Lung (tissue), 12 donors: ENCODE measurements around the gene FOLR1. TPM values are rescaled to one million over a fixed set of nuclear protein-coding genes. Genes with fewer than 3 reads are reported as not detected.

Source experiments
- ATAC-seq: fragments of 200-7000 bp; cut with Tn5 transposase; one replicate; pipeline ENCODE4 v1.9.1; 2020; ENCODE audit warnings: moderate number of reproducible peaks; ENCODE audit not compliant: insufficient read depth, low FRiP score
- DNase-seq, 3 donors: peaks; one replicate each; pipeline ENCODE4 v3.0.0-alpha.2; 2013 to 2017
- H3K27ac ChIP-seq, 2 donors: one replicate each; pipeline ENCODE4 v1.5.1; 2013; ENCODE audit warnings: mild to moderate bottlenecking in 2 of 2, moderate library complexity in 2 of 2, control low read depth in 1 of 2, inconsistent platforms in 1 of 2, low read depth in 1 of 2, low read length in 1 of 2
- H3K27me3 ChIP-seq, 3 donors: one replicate each; pipeline ENCODE4 v1.5.1; 2013; ENCODE audit warnings: low read length in 2 of 3; ENCODE audit not compliant: control insufficient read depth in 3 of 3, insufficient read depth in 3 of 3
- H3K36me3 ChIP-seq, 4 donors: one replicate each; pipeline ENCODE4 v1.5.1; 2013; ENCODE audit warnings: low read length in 4 of 4, mild to moderate bottlenecking in 1 of 4, moderate library complexity in 1 of 4; ENCODE audit not compliant: control insufficient read depth in 4 of 4, insufficient read depth in 4 of 4
- H3K4me1 ChIP-seq, 5 donors: one replicate each; pipeline ENCODE4 v1.5.1; 2013; ENCODE audit warnings: low read length in 5 of 5, mild to moderate bottlenecking in 2 of 5, moderate library complexity in 1 of 5; ENCODE audit not compliant: control insufficient read depth in 5 of 5, insufficient read depth in 5 of 5
- H3K4me3 ChIP-seq: one replicate; pipeline ENCODE4 v1.5.1; 2013; ENCODE audit warnings: mild to moderate bottlenecking, control low read depth, moderate library complexity
- H3K9ac ChIP-seq, 2 donors: one replicate each; pipeline ENCODE4 v1.5.1; 2013; ENCODE audit warnings: low read length in 2 of 2, control low read depth in 1 of 2; ENCODE audit not compliant: insufficient read depth in 1 of 2
- H3K9me3 ChIP-seq, 4 donors: one replicate each; pipeline ENCODE4 v1.5.1; 2013; ENCODE audit warnings: low read length in 3 of 4, mild to moderate bottlenecking in 1 of 4, moderate library complexity in 1 of 4; ENCODE audit not compliant: control insufficient read depth in 4 of 4, insufficient read depth in 3 of 4
- CTCF ChIP-seq: IDR thresholded peaks from 2 replicates; pipeline ENCODE4 v1.5.1; 2012; ENCODE audit warnings: mild to moderate bottlenecking; ENCODE audit errors: control extremely low read depth, extremely low read depth
- WGBS, 2 donors: extraction: QIAGEN DNeasy Blood & Tissue Kit; methylation state at CpG; one replicate each; pipeline ENCODE4 v1.1.7; 2013; 5-methylcytosine and 5-hydroxymethylcytosine counted together
- polyA plus RNA-seq, 2 donors: library from polyadenylated mRNA; stranded (reverse); fragments of 200-250 nt; gene quantifications; one replicate each; pipeline ENCODE4 v1.2.1, GENCODE V29; 2013
- total RNA-seq, 2 donors: library from RNA; depleted of rRNA in 1 of 2; stranded (reverse); fragments of >200 nt in 1 of 2; gene quantifications; one replicate each; pipeline ENCODE4 v1.2.1, GENCODE V29; 2014 to 2021
- donor health status: control.
- donor health status: control.
- donor health status: Bipolar disorder and iron deficiency.
- donor health status: healthy.
- donor health status: DM: yes; HTN: yes; CAD: no.

The FOLR1 gene
- total and polyA plus RNA-seq, 4 donors = 76.0 to 212 (median 151) TPM

DNA sequence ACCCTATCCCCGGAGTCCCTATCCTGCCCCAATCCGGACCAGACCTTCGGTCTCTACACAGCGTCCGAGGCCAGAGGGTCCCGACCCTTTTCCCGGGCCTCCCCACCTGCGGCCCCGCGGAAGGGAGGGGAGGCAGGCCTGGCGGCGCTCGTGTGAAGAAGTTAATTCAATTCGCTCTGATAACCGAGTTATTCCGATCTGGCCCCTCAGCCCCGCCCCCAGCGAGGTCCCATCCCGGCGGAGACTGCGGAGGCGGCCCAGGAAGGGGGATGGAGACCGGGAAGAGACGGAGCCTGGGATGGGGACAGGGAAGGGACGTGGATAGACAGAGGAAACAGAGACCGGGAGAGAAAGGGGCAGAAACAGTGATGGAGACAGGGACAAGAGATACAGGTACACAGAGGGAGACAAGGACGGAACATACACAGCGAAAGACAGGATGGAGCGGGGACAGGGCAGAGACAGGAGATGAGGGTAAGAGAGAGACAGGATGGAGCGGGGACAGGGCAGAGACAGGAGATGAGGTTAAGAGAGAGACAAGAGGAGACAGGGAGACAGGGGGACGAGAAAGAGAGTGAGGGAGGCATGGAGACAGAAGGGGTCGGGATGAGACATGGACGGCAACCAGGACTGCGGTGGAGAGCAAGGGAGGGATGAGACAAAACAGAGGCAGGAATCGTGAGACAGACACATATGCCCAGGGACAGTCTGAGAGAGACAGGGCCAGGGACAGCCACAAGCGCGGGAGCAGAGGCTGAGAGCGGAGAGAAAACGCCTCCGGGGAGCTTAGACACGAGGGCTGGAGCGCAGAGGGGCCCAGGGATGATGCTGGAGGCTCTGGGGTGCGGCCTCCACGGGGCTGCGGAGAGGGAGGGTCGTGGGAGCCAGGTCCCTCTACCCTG, 52.7 kb downstream of the FOLR1 start:
- Histone ChIP-seq H3K4me1 (peaks cover 0 to 12% (median 7%) of the 10 kb centered on the region in 5 donors), H3K4me3 (no peak overlapping the region), H3K27ac (no peak overlapping the region), H3K36me3 (no peaks in the 10 kb centered on the region), H3K27me3 (peaks cover 0 to 80% (median 68%) of the 10 kb centered on the region in 3 donors), H3K9ac (no peak overlapping the region), H3K9me3 (no peaks in the 10 kb centered on the region)
- no peak for TF ChIP-seq CTCF
- no peak for ATAC-seq
- DNase-seq = no peak
- 7 to 8% methylated on average over 46 of the region's 46 CpGs for WGBS, 2 donors

DNA sequence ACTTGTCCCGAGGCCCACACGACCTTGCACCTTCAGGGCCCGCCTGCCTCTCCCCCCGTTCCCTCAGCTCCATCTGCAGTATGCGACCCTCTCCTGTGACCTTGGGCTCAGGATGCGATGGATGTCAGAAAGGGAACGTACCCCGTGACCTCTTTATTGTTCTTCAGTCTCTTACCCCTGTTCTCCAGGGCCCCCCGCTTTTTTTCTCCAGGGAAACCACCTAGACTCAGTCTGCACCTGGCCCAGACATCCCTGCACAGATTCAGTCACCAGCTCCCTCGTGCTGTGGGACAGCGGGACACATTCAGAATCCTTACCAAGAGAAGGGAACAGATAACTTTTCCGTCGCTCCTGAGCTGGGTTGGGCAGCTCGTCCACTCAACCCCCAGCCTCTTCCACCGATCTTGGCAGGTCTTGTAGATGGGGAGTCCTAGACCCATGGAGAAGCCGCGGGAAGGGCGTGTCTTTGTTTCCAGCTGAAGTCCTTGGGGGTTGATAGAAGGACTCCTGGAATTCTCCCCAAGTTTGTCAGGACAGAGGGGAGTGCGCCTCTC, 53.4 kb downstream of the FOLR1 start:
- no peak for ATAC-seq
- Histone ChIP-seq H3K27me3 (peaks cover 0 to 76% (median 66%) of the 10 kb centered on the region in 3 donors), H3K9me3 (no peaks in the 10 kb centered on the region), H3K9ac (no peak overlapping the region), H3K36me3 (no peaks in the 10 kb centered on the region), H3K27ac (no peak overlapping the region), H3K4me3 (no peak overlapping the region), H3K4me1 (peaks cover 0 to 6% (median 2%) of the 10 kb centered on the region in 5 donors)
- no peak for DNase-seq
- TF ChIP-seq CTCF = no peak
- 13 to 14% methylated on average over 19 of the region's 19 CpGs for WGBS, 2 donors

Other genes starting within 250 kb of the FOLR1 start
- 10 to 100 TPM in 1 of 2 donors, 1 to 10 TPM in 1; 8.6 to 24.8 TPM for gene IL18BP, start 193.2 kb upstream of the FOLR1 start, total RNA-seq
- gene IL18BP, start 193.2 kb upstream of the FOLR1 start, polyA plus RNA-seq = 10 to 100 TPM; 15.4 to 38.6 TPM
- gene NUMA1, start 111.6 kb upstream of the FOLR1 start, total RNA-seq = 100 to 1,000 TPM; 161 to 277 TPM
- 100 to 1,000 TPM in 1 of 2 donors, 10 to 100 TPM in 1; 79.9 to 166 TPM for gene NUMA1, start 111.6 kb upstream of the FOLR1 start, polyA plus RNA-seq
- 10 to 100 TPM; 28.7 to 29.6 TPM for gene LRRC51, start 111.3 kb upstream of the FOLR1 start, total RNA-seq
- 10 to 100 TPM; 10.4 to 10.9 TPM for gene LRRC51, start 111.3 kb upstream of the FOLR1 start, polyA plus RNA-seq
- gene LAMTOR1, start 88.8 kb upstream of the FOLR1 start, total RNA-seq = 100 to 1,000 TPM in 1 of 2 donors, 10 to 100 TPM in 1; 51.2 to 117 TPM
- 100 to 1,000 TPM; 104 to 231 TPM for gene LAMTOR1, start 88.8 kb upstream of the FOLR1 start, polyA plus RNA-seq
- gene TOMT, start 86.2 kb upstream of the FOLR1 start, total RNA-seq = not detected
- not detected for gene TOMT, start 86.2 kb upstream of the FOLR1 start, polyA plus RNA-seq
- gene ANAPC15, start 79.4 kb upstream of the FOLR1 start, total RNA-seq = 10 to 100 TPM; 11.3 to 45.4 TPM
- 10 to 100 TPM; 50.4 to 72.0 TPM for gene ANAPC15, start 79.4 kb upstream of the FOLR1 start, polyA plus RNA-seq
- gene FOLR3, start 56.4 kb upstream of the FOLR1 start, total RNA-seq = 1 to 10 TPM; 5.1 to 6.5 TPM
- 10 to 100 TPM in 1 of 2 donors, 1 to 10 TPM in 1; 1.1 to 14.0 TPM for gene FOLR3, start 56.4 kb upstream of the FOLR1 start, polyA plus RNA-seq
- 10 to 100 TPM in 1 of 2 donors, 1 to 10 TPM in 1; 9.3 to 19.7 TPM for gene FOLR2, start 24.7 kb downstream of the FOLR1 start, total RNA-seq
- 10 to 100 TPM in 1 of 2 donors, 1 to 10 TPM in 1; 3.2 to 11.2 TPM for gene FOLR2, start 24.7 kb downstream of the FOLR1 start, polyA plus RNA-seq
- gene INPPL1, start 32.6 kb downstream of the FOLR1 start, total RNA-seq = 100 to 1,000 TPM in 1 of 2 donors, 10 to 100 TPM in 1; 76.7 to 199 TPM
- gene INPPL1, start 32.6 kb downstream of the FOLR1 start, polyA plus RNA-seq = 100 to 1,000 TPM in 1 of 2 donors, 10 to 100 TPM in 1; 66.3 to 107 TPM
- not detected for gene PHOX2A, start 52.0 kb downstream of the FOLR1 start, total RNA-seq
- not detected for gene PHOX2A, start 52.0 kb downstream of the FOLR1 start, polyA plus RNA-seq
- 10 to 100 TPM; 14.6 to 33.4 TPM for gene CLPB, start 242.4 kb downstream of the FOLR1 start, total RNA-seq
- 10 to 100 TPM; 12.7 to 13.8 TPM for gene CLPB, start 242.4 kb downstream of the FOLR1 start, polyA plus RNA-seq